Fibroblast of skin of right quadriceps (primary cell): ENCODE measurements around the gene EFCAB9.
"Not testable (repeated sequence)": the region's sequence is repeated elsewhere in the genome, so short reads cannot be mapped to it uniquely, and the experiment has no call there.

Experiments
- DNase-seq: peaks from one replicate; pipeline ENCODE4 v3.0.0-alpha.2; 2013

The EFCAB9 gene

GRCh38 chr5:172188893-172189692 lies 4.9 kb upstream of the EFCAB9 start:
- peak; percentile 24 for DNase-seq

GRCh38 chr5:172189693-172190296 lies 4.2 kb upstream of the EFCAB9 start:
- DNase-seq, result no peak

GRCh38 chr5:172194985-172195774 lies 1.2 kb downstream of the EFCAB9 start:
- DNase-seq, result no peak

- not testable (repeated sequence) for DNase-seq
These were observed 3.8 kb downstream of the EFCAB9 start for GRCh38 chr5:172197775-172198174.

- no peak for DNase-seq
These were observed 5.5 kb downstream of the EFCAB9 start for GRCh38 chr5:172199446-172199845.

GRCh38 chr5:172200476-172200875 lies 6.5 kb downstream of the EFCAB9 start:
- DNase-seq, result no peak

- not testable (repeated sequence) for DNase-seq
These were observed 12.0 kb downstream of the EFCAB9 start for GRCh38 chr5:172205984-172206383.

- DNase-seq, result no peak
These were observed 13.5 kb downstream of the EFCAB9 start for GRCh38 chr5:172207511-172207910.

GRCh38 chr5:172209714-172210113 lies 15.7 kb downstream of the EFCAB9 start:
- no peak for DNase-seq

- DNase-seq, result no peak
These were observed 17.7 kb downstream of the EFCAB9 start for GRCh38 chr5:172211676-172212075.

- DNase-seq, result no peak
These were observed 19.2 kb downstream of the EFCAB9 start for GRCh38 chr5:172213126-172213525.

GRCh38 chr5:172216345-172216744 lies 22.4 kb downstream of the EFCAB9 start:
- no peak for DNase-seq

- no peak for DNase-seq
These were observed 25.3 kb downstream of the EFCAB9 start for GRCh38 chr5:172219296-172219695.

GRCh38 chr5:172223901-172224873 lies 30.2 kb downstream of the EFCAB9 start:
- DNase-seq, result no peak

- DNase-seq, result no peak
These were observed 31.0 kb downstream of the EFCAB9 start for GRCh38 chr5:172224996-172225395.

GRCh38 chr5:172229904-172230303 lies 35.9 kb downstream of the EFCAB9 start:
- no peak for DNase-seq

- no peak for DNase-seq
These were observed 40.1 kb downstream of the EFCAB9 start for GRCh38 chr5:172234031-172234430.

GRCh38 chr5:172235132-172235780 lies 41.3 kb downstream of the EFCAB9 start:
- peak; percentile 5 for DNase-seq

GRCh38 chr5:172235827-172236736 lies 42.1 kb downstream of the EFCAB9 start:
- DNase-seq, result peak; percentile 9

- no peak for DNase-seq
These were observed 44.4 kb downstream of the EFCAB9 start for GRCh38 chr5:172238334-172238733.

- no peak for DNase-seq
These were observed 49.3 kb downstream of the EFCAB9 start for GRCh38 chr5:172243302-172243701.
